Choroid plexus epithelial cell (primary cell): ENCODE data around the gene PPP1R9A.

Source experiments
- DNase-seq: peaks from one replicate; pipeline ENCODE4 v3.0.0-alpha.2; 2010; ENCODE audit warnings: low read depth
- H3K4me3 ChIP-seq: 2 replicates; pipeline ENCODE4 v1.5.1; 2011; ENCODE audit warnings: low read depth, mild to moderate bottlenecking, control low read depth, low read length, moderate library complexity
- TF ChIP-seq, protein P1 (sequence below): conservative IDR thresholded peaks from 2 replicates; pipeline ENCODE4 v1.5.1; 2011; ENCODE audit warnings: low read depth, mild to moderate bottlenecking, control low read depth, inconsistent platforms, low read length, moderate library complexity

PPP1R9A gene

GRCh38 chr7:95132500-95132899 is 225.1 kb downstream of the PPP1R9A start:
- no peak overlapping the region for H3K4me3 ChIP-seq
- DNase-seq: no peak
- TF ChIP-seq, protein P1, sequence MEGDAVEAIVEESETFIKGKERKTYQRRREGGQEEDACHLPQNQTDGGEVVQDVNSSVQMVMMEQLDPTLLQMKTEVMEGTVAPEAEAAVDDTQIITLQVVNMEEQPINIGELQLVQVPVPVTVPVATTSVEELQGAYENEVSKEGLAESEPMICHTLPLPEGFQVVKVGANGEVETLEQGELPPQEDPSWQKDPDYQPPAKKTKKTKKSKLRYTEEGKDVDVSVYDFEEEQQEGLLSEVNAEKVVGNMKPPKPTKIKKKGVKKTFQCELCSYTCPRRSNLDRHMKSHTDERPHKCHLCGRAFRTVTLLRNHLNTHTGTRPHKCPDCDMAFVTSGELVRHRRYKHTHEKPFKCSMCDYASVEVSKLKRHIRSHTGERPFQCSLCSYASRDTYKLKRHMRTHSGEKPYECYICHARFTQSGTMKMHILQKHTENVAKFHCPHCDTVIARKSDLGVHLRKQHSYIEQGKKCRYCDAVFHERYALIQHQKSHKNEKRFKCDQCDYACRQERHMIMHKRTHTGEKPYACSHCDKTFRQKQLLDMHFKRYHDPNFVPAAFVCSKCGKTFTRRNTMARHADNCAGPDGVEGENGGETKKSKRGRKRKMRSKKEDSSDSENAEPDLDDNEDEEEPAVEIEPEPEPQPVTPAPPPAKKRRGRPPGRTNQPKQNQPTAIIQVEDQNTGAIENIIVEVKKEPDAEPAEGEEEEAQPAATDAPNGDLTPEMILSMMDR: no peak

DNA sequence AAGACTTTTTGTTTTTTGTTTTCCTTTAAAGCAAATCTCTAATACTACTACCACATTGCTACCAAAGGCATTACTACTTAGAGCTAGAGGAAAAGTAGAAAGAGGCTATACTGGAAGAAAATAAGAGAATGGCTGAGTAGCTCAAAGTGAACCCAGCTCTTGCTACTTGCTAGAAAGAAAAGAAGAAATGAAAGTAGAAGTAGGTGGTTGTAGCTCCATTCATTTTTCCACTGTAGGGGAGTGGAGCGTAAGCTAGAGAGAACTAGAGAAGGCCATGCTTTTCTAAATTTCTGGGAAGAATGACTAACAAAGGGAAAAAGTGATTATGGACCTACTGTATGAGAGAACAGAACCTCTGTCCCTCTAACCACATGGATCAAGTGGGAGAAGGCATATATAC is 232.5 kb downstream of the PPP1R9A start:
- no peak overlapping the region for H3K4me3 ChIP-seq
- DNase-seq: no peak
- TF ChIP-seq, protein P1: no peak

DNA sequence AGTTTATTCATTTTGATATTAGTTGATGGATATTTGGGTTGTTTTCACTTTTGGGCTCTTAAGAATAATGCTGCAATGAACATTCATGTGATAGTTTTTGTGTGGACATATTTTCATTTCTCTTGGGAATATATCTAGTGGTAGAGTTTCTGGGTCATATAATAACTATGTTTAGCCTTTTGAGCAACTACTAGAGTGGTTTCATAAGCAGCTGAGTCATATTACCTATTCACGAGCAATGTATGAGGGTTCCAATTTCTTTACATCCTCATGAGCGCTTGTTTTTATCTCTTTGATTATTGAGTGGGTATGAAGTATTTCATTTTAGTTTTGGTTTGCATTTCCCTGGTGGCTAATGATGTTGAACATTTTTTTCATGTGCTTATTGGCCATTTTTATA is 234.4 kb downstream of the PPP1R9A start:
- no peak overlapping the region for H3K4me3 ChIP-seq
- DNase-seq: peak; percentile 60
- TF ChIP-seq, protein P1: no peak

- TF ChIP-seq, protein P1: no peak
- no peak for DNase-seq
- H3K4me3 ChIP-seq: no peak overlapping the region
Measured at GRCh38 chr7:95144256-95144655, 236.9 kb downstream of the PPP1R9A start.

DNA sequence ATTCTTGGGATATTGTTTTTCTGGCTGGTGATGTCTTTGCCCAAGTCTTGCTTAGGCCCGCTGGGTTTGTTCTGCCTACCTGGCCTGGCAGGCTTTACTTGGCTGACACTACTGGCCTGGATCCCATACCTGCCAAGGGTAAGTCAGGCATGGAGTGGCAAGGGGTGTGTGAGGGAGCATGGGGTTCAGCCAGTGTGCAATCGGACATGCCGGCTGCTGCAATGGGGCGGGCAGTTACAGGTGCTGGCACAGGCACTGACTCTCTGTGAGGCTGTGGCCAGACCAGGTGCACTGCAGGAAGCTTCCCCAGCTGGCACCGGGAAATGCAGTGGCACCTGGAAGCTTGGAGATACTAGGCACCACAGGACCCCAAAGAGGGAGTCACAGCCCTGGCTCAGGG is 248.6 kb downstream of the PPP1R9A start:
- no peak for DNase-seq
- no peak overlapping the region for H3K4me3 ChIP-seq
- TF ChIP-seq, protein P1: no peak

GRCh38 chr7:95157381-95157780 is 250.0 kb downstream of the PPP1R9A start:
- DNase-seq: no peak
- TF ChIP-seq, protein P1: no peak
- H3K4me3 ChIP-seq: no peak overlapping the region

DNA sequence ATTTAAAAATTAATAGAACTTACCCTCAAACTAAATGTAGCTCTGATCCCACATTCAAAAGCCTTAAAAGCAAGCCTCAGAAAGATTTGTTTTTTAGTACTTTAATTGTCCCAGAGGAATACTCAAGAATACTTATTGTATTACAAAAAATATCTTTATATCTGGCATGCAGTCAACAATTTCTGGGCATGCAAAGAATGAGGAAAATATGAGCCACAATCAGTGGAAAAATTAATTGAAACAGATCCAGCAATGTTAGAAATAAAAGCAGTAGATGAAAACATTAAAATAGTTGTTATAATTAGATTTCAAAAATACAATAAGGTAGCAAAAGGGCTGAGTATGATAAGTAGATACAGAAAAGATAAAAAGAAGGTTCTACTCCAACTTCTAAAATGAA is 262.3 kb downstream of the PPP1R9A start:
- peak; percentile 31 for DNase-seq
- no peak overlapping the region for H3K4me3 ChIP-seq
- TF ChIP-seq, protein P1: no peak
